Measurements from ENCODE around the gene HNF1B.

The HNF1B gene

DNA sequence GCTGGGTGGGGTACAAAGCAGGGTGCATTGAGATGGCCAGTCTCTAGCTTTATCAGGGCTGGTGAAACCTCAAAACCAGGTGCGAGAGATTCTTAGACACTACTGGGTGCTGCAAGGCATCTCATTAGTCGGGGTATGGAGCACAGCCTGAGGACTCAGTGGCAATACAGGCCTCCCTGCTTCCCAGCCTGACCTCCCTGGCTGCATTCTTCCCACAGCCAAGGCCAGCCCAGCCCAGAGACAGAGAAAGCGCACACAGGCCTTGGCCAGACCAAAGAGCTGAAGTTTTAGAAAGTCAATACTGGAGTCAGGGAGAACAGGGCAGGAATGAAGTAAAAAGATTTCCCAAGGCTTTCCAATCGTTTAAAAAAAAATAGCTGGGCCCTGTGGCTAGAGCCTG lies 12.5 kb downstream of the HNF1B start:
- DNase-seq: no peak

DNA sequence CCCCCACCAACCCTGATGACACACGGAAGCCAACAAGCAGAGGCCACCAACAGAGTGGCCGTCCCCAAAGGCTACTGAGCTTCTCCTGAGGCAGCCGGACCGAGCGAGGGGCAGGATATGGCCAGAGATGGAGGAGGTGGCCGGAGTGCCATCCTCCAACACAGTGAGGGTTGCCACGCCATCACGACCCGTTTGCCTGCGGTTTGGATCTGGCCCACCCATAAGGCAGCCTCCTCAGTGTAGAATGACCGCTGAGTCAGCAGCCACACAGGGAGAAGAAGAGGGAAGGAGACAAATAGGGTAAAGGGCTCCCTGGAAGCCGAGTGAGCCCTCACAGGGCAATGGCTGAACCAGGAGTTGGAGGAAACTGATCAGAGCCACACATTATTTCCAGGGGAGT lies 13.8 kb downstream of the HNF1B start:
- no peak for DNase-seq

DNA sequence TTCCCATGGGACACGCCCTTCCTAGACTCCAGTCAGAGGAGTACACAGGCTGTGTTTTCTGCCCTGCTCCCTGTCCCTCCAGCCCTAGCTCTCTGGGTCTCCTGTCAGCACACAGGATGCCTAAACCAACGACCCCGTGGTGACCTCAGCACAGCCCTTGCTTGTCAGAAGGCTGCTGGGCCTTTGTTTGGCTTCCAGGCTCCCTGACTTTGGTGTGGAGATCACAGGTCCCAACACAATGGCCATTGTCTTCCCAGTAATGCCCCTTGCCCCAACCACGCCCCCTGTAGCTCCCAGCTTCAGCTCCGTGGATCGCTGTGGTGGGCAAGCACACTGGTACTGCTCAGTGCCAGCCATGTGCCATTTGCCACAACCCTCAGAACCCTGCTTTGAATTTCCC lies 15.0 kb downstream of the HNF1B start:
- DNase-seq: no peak

DNA sequence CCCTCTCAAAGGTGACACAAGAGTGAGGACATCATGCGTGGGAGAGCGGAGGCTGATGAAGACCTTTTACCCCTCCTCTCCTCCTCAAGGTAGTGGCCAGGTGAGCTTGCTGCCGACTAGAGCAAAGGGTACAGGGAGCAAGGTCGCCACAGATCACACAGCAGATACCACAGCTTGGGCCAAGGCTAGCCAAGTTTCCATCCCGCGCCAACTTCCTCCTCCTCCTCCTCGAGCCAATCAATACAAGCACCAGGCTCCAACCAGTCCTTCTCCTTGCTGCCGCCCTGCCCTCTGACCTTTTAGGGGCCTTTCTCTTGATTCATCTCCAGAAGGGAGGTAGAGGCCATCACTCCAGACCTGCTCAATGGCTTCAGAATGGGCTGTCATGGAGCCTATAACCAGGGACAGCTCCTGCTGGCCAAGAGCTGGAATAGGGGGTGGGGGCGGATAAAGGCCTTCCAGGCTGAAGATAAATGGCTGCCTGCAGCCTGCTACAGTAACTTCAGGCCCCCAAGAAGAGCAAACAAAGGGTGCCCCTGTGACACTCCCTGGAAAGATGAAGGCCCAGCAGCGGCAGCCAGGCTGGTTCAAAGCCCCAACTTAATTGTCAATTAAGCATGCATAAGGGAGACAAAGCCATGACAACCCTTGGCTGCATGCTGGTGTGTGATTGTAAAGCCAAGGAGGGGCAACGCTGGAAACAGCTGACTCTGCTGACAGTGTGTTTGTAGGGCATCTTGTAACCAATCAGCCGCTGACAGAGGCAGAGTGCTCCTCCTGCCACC lies 17.8 kb downstream of the HNF1B start:
- DNase-seq: no peak

DNA sequence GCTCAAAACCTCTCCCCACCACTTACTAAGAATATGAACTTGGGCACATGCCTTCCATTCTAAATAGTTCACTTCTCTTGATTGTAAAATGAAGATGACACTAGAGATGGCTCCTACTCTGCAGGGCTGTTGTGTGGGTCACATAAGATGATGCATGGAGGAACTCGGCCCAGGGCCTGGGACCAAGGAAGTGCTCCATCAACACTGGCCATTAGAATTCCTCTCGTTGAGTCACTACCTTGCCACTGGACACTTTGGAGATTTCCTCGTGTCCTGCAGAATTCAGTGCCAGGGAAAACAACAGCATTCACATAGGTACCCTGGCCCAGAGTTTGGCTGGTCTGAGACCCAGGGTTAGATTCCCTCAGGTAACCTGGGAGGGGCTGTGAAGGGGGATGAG lies 18.6 kb downstream of the HNF1B start:
- DNase-seq: no peak

DNA sequence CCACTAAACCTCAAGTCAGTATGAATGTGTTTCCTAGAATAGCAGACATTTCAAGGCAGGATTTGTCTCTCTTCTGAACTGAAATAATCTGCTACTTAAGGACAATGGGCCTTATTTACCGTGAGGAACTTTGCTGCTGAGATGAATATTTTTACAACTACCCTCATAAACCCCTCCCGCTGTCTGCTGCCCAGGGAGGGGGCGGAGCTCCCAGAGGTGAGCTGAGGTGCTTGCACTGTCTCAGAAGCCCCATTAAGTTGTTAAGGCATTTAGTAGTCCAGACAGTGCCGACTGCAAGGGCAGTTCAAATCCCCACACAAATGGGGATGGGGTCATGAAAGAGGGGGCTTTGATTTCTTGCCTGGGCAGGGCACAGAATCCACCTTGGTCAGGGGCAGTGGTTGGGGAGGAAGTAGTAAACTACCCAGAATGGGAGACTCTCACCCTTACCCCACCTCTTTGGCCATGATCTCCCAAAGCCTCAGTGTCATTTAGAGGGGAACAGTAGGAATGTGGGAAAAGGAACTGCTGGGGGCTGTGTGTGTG lies 19.2 kb downstream of the HNF1B start:
- no peak for DNase-seq

DNA sequence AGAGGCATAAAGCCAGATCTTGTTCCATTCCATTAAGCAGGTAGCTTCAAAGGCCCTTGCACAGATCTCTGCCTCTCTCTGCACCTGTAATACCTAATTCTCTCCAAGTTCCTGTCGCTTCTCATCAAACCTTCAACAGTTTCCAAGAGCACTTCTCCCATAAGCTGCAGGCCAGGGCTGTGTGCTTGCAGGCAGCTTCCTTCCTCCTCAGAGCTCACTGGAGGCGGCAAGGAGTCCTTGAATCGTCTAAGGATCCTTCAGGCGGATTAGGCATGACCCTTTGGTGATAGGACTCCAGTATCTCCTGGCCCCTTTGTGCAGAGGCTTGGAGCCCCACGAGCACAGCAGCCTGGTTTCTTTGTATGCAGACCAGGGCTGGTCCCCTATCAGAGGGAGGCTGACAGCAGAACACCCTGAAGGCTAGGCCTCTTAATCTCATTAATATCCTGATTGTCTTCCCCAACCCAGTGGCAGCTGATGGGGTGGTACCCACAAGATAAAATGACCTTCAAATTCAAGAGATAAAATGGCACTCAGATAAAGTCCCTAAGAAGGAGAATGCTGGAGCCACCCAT lies 19.8 kb downstream of the HNF1B start:
- no peak for DNase-seq

DNA sequence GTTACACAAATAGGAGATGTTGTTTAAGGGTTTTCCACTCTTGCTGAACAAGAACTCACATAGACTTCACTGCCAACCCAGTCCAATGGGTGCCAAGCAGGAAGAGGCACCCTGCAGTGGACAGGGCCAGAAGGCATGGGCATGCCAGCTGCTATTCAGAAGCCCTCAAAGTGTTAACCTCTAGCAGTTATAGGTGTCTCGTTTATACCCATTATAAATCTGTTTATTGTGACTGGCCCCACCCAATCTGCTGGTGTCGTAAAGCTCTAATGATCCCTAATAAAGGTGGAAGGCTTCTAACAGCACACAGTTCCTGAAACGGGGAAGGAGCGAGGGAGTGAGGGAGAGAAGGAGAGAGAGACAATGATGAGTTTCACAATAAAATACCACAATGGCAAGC lies 23.9 kb downstream of the HNF1B start:
- DNase-seq: no peak

DNA sequence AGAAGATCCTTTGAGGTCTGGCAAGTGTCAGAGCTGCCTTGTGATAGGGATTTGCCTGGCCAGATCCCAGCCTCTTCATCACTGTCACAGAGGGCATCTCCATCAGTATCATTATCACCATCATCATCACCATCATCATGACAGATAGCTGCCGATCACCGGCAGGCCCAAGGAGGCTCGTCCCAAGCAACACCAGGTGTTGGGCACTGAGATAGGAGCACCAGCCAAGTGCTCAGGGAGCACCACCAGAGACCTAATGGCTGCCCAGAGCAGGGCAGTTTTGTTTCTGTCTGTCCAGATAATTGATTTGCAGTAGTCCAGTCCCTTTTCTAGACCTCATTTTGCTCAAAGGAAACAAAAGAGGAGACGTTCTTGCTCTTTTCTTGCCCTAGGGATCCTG lies 25.0 kb downstream of the HNF1B start:
- no peak for DNase-seq

DNA sequence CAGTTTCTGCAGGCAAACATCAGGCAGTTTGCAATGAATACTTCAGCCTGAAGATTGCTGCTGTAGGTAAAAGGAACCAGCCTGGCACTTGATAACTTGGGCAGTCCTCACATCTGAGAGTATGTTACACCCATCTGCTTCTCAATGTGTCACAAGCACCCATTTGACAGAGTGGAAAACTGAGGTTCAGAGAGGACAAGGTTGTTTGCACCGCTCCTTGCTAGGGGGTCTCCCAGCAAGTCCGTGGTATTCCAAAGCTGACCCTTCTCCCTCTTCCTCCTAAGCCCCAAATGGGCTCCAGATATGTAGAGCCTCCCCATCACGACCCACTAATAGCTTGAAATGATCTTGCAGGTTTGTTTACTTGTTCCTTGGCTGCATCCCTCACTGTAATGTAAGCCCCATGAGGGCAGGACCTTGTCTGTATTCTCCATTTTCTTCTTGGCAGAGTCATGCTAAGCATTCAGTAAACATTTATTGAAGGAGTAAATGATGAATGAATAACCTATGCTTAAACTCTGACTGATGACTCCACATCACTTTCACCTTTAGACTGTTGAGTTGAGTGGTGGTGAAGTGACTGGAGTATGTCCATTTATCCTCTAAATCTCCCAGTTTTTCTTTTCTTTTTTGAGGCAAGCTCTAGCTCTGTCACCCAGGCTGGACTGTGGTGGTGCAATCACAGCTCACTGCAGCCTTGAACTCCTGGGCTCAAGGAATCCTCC lies 26.4 kb downstream of the HNF1B start:
- DNase-seq: no peak

DNA sequence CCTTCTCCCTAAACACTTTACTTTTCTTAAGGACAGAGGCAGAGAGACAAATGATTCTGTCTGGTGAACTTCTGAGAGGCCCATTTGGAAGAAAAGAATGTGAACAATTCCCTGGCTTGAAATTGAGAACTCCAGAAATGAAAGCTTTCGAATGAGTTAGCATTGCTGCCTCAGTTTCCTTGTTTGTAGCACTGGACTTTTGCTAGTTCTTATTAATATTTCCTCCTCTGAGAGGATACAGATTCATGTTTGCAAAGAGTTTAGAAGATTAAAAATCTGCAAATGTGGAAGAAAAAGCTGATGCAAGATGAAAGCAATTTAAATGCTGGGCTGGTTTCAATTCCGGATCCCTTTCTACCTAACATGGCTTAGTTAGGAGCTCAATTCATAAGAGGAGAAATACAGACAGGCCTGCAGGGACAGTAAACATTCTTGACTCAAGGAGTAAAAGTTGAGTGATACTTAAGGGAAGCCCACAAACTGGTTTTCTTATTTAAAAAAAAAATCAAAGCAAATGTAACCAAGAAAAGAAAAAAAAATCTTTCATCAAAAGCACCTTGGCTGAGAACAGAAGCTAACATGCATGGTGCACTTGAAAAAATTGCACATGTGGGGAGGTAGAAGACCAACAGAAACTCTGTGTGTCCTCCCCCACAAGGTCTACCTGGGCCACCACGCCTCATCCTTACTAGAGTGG lies 27.1 kb downstream of the HNF1B start:
- no peak for DNase-seq

DNA sequence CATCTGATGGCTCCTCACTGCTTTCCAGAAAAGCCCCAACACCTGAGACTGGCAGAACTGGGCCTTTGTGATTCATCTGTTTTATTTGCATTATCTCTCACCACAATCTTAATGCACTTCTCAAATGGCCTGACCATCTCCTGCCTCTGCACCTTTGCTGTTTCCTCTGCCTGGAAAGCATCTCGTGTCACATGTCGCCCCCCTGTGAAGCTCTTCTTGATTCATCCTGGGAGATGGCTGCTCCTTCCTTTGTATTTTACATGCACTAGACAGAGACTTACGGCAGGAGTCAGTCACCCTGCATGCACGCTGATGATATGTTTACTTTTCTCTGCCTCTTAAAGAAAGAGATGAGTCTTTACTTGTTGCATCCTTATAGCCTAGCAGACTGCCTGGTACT lies 30.0 kb downstream of the HNF1B start:
- DNase-seq: no peak

DNA sequence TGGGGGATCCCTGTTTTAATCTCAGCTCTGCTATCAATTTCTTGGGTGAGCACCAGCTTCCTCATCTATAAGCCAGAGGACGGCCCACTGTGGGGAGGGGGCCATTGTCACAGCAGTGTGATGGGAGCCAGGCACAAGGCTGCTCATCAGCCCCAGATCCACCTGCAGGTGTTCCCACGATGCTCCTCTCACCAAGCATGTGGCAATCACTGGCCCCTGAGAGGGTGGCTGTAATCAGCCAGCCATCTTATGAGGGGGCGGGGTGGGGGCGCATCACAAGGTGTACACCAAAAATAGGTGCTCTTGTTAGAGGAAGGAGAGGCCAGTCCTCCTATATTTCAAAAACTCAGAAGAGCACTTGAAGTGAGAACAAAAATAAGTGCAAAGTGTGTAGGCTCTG lies 31.2 kb downstream of the HNF1B start:
- DNase-seq: no peak

DNA sequence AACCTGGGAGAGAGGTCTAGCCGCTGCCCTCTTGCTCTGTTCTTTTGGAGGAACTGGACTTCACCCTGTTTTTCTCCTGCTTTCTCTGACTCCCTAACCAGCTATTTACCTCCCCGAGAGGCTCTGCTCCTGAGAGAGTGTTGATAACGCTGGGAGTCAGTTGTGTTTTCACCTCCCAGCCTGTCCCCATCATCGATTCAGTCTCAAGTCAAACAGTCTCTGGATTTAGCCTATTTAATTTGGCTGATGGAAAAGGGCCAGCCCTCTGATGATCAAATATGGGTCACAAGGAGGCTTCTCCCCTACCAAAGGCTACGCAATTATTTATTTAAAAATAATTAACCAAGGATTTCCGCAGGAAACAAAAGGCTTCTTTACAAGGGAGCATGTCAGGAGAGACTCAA lies 31.8 kb downstream of the HNF1B start:
- DNase-seq: no peak

DNA sequence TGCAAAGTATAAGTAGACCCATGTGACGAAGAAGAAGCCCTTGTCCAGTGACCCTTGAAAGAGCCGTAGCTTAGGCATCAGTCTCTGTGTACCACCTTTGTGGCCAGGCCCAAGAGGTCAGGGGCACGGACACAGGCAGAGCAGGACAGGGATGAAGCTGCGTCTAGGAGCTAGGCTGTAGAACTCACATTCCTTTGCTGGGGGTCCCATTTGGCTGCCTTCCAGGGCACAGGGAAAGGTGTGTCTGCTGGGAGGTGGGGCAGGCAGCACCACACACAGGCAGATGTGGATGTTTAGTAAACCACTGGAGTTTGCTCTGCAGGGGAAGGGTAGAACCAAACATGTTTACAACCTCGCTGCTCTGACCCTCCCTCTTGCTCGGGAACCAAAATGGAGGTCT lies 33.7 kb downstream of the HNF1B start:
- no peak for DNase-seq

DNA sequence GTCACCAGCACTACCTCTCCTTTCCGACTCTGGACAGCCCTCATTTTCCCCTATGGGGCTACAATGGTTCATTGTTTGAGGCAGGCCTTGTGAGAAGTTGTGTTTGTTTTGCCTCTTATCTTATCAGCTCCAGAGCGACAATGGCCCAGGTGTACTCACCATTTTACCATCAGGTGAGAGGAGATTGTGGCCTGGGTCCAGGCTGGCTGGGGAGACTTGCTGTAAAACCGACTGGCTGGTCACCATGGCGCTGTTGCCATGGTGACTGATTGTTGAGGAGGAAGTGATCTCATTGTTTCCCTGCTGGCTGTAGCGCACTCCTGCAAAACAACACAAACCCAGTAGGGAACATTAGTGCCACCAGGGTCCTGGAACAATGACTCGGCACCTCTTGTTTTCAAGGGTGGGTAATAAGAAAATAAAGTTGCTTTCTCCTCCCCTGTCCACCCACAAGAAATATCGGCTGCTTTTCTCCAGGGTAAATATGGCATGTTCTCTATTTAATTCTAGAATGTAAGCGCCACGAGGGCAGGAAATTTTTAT lies 34.4 kb downstream of the HNF1B start:
- peak; percentile 23 for DNase-seq

DNA sequence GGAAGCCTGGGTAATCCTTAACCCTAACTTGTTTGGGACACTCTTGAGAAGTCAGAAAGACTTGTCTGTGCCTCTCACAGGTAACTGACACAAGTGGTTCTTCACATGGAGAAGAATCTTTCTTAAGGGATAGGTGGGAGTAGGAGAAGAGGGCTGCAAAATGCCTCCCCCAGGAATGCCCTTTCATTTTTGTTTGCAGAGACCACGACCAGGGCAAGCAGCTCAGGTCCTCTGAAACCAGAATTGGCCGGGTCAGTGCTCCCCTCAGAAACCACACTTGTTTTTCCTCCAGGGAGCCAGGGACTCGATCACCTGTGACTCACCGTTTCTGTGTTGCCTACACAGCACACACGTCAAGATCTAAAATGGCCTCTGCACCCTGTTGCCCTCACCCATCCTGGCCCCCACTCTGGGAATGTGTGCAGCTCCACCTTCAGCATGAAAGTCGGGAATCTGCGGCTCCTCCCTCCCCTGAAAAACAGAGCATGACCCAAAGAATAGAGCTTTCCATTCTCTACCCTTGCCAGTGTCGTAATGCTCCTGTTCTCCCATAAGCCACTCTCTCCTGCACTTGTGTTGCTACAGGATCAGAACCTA lies 36.1 kb downstream of the HNF1B start:
- no peak for DNase-seq

DNA sequence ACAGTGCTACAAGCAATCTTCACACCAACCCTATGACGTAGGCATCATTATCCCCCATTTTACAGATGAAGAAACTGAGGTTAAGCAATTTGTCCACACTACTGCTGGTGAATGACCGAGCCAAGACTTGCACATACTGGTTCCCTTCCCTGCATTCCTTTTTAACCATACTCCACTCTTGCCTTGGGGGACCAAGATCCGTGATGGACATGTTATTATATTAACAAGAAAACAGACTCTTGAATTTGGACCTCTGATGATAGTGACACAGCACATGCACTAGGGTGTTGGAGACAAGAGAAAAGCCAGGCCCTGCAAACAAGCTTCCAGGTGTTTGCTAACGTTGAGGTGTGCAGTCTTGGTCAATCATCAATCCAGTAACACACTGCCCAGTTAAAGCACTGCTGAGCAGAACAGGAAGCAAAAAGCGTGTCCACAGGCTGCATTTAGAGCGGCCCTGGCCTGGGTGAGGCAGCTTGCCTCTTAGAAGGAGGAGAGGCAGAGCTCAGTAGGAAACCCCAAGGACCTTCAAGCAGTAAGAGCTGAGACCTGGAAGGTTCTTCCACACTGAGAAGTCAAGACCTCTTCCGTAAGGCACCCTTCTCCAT lies 36.7 kb downstream of the HNF1B start:
- no peak for DNase-seq

DNA sequence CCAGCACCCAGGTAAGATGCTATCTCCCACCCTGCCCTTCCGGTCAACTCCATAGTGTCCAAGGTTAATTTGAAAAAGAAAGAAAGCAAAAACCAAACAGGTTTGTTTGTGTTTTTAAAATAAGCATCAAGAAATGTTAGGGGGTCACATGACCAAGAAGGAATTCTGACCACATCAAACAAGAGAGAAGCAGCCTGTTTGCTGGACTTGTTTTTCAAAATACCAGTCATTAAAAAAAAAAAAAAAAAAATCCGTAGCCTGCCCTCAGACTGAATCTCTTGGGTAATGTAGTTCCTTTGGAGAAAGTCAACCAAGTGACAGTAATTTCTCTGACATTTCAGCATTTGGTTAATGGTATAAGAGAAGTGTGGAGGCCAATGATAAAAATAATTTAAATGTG lies 38.4 kb downstream of the HNF1B start:
- DNase-seq: no peak

DNA sequence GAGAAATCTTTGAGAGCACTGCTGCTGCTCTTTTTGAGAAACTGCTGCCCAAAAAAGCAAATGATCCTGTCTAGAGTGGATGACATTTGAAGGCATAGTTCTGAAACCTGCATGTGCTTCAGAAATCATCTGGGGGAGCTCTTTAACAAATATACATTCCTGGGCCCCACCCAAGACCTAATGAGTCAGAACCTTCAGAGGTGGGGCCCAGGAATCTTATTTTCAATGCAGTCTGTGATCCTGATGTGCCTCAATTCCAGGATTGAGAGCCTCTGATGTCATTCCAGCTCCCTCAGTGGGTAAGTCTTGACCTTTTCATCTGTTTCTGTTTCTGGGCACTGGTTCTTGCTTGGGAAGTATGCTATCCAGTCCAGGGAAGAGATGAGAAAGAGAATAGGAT lies 42.3 kb downstream of the HNF1B start:
- DNase-seq: no peak

DNA sequence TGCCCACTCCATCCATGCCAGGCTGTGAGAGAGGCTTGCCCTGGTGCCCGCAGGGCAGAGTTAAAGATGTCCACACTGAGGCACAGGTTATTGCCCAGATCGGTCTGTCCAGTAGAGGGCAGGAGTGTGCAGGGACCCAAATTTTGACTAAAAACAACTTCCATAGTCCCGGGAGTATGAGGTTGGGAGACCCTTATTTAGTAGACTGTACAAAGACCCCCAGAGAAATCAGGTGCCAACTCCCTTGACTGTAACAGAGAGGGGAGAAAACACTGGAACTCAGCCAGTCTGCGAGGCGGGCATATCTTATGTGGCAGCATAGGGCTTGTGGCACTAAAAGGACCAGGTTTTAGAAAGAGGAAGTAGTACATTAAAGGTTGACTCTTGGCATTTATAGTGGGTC lies 43.4 kb downstream of the HNF1B start:
- DNase-seq: peak; percentile 27

DNA sequence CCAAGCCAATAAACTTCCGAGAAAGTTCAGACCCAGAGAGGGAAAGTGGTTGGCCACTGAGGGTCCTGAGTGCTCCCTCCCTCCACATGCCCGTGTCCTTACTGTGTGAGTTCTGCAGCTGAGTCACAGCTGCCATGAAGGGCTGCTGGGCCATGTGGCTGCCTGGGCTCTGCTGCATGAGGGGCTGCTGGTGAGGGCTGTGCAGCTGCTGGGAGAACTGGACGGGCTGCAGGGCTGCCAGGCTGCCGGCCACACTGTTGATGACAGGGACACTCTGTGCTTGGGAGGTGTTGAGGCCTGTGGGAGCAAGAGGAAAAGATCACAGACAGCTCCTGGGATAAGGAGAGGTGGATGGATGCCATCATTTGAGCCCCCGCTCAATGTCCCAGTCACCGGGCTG lies 44.0 kb downstream of the HNF1B start:
- DNase-seq: no peak

All from CD4-positive, alpha-beta T cell treated with Interferon gamma for 1 hour (primary cell).